Stimulated activated CD8-positive, alpha-beta memory T cell treated with anti-CD3 and anti-CD28 coated beads, Interleukin-12 subunit alpha, Interleukin-12 subunit beta, amount 100 ng/mL, for 24 hours (primary cell): ENCODE data around the gene GRM4.
"Not testable (repeated sequence)": the region's sequence is repeated elsewhere in the genome, so short reads cannot be mapped to it uniquely, and the experiment has no call there.

Experiments
- DNase-seq: peaks from one replicate; pipeline ENCODE4 v3.0.0-alpha.2; 2020; ENCODE audit errors: extremely low read depth

Gene GRM4

DNA sequence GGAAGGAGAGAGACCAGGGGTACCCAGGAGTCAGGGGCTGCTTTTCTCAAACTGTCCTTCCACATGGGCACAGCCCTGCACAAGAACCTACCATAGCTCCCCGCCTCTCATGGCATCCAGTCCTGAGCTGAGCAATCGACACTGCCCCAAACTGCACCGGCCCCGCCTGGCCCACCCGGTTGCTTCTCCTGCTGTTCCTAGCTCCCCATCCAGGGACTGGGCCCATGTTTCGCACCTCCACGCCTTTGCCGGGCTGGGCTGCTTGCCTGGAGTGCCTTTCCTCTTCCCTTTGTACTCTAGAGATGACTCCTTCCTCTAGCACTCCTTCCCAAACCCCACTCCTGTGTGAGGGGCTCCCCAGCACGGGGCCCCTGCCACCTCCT is 123.0 kb downstream of the GRM4 start:
- no peak for DNase-seq

DNA sequence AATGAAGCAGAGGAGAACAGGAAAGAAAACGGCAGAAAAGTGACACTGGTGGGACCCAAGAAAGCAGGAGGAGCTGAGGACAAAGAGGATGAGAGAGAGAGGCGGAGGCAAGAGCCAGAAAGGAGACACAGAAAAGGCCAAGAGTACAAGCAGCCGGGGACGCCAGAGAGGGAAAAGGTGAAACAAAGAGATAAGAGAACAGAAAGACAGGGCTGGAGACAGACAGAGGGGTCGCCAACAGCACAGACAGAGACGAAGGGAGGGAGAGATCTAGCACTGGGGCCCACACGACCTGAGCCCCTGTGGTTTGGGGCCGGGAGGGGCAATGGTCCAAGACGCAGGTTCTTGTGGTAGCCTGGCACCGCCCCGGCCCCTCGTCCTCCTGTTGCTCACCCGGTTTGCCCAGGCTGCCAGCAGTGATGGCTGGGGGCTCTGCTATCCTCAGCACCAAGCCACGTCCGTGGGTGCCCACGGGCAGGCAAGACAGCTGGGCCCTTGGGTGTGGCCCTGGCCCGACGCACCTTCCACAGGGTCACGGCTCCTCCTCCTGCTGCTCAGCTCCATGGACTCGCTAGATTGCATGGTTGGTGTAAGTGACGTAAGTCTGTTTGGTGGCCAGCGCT is 123.5 kb downstream of the GRM4 start:
- DNase-seq, result no peak

DNA sequence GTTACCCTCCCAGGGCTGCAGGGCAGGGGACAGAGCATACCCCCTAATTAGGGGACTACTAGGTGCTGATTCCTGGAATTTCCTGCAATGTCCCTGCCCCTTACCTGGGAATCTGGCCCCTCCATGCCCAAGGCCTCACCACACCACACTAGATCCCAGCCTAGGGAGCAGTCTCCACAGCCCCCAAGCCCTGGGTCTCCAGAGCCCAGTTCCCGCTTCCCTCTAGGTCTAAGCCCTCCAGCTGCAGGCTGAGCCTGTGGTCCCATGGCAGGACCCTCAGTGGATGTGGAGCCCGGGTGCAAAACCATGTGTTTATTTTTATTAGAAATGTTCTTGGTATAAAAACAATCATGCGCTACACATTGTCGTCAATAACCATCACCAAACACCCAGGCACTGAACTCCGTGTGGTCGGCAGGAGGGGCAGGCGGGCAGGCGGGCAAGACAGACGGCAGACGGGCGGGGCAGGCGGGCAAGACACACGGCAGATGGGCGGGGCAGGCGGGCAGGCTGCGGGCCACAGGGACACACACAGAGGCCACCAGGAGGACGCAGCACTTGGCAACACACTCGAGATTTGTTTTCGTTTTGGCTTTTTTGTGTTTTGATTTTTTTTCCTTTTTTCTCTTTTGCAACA is 124.2 kb downstream of the GRM4 start:
- DNase-seq, result no peak

DNA sequence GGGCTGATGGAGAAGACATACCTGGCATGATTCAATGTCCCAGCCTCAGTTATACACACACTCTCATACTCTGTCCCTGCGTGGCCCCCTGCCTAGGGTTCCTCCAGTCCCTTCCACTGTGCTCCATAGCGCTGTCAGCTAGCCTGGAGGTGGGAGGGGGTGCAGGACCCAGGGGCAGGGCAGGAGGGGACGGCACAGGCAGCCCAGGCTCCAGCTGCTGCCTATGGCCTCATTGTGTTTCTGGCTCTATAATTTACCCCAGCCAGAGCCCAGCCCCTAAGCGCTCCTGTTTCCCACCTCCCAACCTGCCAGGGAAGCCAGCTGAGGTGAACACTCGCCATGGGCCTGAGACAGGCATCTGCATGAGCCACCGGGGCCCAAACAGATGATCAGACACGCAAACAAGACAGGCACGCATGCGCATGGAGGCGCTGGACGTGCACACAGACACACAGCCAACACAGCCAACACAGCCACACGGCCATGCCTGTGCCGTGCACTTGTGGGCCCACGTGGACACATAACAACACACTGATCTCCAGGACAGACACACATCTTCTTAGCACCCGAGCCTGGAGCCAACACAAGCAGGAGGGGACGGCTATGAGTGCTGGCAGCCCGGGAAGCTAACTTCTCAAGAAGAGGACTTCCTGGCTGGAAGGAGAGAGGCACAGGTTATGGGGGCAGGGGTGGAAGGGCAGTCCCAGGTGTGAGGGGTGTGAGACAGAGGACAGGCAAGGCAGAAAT is 124.9 kb downstream of the GRM4 start:
- DNase-seq, result no peak

DNA sequence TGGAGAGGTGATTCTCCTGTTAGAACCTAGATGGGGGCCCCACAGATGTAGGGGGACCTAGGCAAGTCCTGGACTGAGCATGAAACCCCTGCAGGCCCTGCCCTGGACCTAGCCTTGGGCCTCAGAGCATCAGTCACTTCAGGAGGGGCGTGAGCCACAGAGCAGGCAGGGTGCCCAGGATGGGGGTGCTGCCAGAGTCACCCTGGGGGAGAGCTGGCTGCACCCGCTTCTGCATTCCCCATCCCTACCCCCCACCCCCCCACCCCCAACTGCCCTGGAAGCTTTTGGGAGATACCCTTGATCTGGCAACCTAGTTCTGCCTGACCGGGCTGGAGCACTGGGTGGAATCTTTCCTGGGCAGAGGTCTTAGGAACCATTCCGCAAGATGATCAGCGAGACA is 125.6 kb downstream of the GRM4 start:
- DNase-seq, result no peak

DNA sequence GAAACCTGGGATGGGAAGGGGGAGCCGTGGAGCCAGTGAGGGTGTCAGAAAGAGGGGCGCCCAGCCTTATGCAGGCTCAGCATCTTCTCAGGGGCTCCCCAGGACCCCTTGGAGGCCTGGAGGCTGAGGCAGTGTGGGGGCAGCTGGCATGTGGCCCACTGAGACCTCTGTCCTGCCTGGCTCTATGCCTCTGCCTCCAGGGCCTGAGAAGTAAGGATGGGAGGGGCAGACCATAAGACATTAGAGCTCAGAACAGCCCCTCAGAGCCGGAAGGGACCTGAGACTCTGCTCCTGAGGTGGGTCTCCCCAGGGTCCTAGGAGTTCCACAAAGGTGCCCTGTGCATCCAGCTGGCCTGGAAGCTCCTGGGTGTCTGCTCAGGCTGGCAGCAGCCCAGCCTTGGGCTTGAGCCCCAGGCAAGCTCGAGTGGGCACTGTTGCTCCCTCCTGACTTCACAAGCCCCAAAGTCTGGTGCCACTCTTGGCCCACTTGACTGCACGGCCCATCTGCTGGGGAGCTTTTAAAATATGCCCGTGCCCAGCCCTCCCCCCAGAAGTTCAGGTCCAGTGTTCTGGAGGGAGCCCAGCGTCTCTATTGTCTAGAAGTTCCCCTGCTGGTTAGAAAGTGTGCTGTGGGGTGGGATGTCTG is 126.8 kb downstream of the GRM4 start:
- DNase-seq, result no peak

DNA sequence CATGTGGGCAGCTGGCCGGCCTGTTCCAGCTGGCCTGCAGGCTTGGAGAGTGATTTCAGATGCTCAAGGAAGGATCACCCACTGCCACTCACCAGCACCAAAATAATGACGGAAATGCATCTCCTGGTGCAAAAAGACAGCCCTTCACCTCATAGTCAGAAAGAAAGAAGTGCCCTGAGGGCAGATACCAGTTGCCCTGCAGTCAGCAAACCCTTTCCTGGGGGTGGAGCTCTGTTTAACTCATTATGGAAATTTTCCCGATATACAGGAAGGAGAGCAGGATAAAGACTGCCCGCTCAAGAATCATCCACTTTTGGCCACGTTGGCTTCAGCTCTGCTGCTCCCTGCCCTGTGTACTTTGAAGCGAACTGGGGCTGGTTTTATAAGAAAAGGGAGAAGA is 127.9 kb downstream of the GRM4 start:
- no peak for DNase-seq

DNA sequence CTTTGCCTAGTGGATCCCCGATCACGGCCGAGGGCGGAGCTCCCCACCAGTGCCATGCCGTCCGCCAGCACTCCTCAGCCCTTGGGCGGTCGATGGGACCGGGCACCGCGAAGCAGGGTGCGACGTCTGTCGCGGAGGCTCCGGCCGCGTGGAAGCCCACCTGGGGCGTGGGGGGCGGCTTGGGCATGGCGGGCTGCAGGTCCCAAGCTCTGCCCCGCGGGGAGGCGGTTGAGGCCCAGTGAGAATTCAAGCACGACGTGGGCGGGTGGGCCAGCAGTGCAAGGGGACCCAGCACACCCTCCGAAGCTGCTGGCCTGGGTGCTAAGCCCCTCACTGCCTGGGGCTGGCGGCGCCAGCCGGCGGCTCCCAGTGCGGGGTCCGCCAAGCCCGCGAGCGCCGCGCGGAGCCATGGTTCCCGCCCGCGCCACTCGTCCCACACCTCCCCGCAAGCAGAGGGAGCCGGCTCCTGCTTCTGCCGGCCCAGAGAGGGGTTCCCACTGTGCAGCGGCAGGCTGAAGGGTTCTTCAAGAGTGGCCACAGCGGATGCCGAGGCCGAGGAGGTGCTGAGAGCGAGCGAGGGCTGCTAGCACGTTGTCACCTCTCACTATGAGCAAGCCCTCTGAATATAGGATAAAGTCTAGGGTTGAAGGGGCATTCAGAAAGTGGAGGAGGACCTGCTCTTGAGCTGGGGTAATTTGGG is 128.6 kb downstream of the GRM4 start:
- DNase-seq, result no peak

DNA sequence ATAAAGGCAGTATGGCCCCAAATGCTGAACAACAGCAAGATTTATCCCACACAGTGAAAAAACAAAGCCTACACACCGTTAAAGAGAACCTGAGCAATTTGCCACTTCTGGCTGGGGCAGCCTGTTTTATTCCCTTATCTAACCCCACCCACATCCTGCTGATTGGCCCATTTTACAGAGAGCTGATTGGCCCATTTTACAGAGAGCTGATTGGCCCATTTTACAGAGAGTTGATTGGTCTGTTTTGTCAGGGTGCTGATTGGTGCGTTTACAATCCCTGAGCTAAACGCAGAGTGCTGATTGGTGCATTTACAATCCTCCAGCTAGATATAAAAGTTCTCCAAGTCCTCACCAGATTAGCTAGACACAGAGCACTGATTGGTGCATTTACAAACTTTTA is 129.3 kb downstream of the GRM4 start:
- DNase-seq, result not testable (repeated sequence)

DNA sequence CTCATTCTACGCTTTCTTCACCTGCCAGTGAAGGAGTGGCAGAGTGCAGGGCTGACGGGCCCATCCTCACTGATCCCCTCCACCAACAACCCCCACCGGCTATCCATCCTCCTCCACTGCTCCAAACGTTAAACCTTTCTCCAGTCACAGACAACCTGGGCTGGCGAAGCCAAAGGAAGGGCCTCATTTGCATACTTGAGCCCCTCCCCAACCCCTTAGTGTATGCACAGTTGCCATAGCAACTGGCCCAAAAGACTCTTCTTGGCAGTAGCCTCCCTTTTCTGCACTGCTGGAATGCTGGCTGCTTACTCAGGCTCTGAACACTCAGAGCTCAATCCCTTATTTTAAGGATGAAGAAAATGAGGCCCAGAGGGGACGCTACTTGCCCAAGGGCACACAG is 130.3 kb downstream of the GRM4 start:
- no peak for DNase-seq

DNA sequence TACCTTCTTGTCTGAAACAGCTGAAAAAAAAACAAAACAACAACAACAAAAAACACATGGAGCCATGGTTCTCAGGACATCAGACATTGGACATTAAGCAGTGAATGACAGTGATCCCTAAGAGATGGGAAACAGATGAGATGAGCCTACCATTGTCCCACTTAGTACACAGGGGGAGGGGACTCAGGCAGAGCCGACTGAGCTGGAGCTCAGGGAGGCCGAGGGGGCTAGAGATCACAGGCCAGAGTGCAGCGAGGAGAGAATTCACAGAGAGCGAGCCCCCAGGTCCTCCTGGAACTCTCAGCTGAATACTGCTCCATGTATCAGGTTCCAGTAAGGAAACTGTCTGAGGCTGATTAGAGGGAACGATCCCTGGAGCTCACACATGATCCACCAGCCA is 134.6 kb downstream of the GRM4 start:
- no peak for DNase-seq

DNA sequence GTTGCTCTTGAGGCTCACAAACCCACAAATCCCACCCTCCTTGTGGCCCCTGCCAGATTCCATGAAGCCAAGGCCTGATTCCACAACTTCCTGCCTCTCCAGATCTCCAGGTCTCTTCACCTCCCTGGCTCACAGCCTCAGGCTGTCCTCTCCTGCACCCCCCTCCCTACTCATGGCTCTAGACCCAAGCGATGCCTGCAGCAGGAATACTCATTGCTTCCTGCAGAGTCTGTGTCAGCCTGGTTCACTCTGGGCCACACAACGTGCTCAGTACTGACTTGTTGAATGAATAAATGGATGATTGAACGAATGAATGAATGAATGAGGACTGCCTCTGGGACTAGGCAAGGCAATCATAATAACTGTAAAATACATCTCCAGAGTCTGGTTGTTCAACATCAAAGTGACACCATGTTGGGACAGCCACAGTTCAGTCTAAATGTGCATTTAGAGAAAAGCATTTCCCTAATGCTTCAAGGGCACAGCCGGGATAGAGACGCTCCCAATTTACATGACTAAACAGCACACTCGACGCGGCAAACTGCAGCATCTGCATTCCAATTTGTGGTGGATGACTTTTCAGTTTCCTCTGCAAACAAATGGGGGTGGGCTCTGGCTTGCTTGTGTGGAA is 139.9 kb downstream of the GRM4 start:
- no peak for DNase-seq

DNA sequence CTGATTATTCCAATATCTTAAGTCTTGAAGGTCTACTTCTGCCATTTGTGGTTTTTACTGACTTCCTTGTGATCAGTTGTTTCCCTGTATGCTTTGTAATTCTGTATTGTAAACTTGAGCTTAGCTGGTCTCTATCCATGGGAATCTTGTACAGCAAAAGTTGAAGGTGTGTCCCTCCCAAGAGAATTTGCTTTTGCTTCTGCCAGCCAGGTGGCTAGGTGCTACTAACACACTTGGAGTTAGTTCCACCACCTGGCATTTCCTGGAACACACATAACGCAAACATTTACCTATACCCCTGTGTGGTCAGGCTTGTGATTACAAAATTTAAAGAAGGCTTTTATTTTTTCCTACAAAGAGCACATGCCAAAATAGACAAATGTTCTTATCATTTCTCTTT is 141.2 kb downstream of the GRM4 start:
- no peak for DNase-seq

DNA sequence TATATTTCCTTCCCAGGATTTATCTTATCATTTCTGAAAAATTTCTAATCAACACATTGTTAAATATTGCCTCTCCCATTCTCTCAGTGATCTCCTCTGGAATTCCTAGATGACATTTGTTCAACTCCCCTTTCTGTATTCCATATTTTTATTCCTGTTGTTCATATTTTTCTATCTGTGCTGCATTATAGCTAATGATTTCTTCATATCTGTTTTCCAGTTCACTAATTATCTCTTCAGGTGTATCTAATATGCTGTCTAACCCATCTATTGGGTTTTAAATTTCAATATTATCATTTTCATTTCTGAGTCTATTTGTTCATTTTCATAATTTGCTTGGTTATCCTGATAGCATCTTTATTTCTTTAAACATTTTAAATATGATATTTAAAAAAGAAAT is 141.9 kb downstream of the GRM4 start:
- no peak for DNase-seq

DNA sequence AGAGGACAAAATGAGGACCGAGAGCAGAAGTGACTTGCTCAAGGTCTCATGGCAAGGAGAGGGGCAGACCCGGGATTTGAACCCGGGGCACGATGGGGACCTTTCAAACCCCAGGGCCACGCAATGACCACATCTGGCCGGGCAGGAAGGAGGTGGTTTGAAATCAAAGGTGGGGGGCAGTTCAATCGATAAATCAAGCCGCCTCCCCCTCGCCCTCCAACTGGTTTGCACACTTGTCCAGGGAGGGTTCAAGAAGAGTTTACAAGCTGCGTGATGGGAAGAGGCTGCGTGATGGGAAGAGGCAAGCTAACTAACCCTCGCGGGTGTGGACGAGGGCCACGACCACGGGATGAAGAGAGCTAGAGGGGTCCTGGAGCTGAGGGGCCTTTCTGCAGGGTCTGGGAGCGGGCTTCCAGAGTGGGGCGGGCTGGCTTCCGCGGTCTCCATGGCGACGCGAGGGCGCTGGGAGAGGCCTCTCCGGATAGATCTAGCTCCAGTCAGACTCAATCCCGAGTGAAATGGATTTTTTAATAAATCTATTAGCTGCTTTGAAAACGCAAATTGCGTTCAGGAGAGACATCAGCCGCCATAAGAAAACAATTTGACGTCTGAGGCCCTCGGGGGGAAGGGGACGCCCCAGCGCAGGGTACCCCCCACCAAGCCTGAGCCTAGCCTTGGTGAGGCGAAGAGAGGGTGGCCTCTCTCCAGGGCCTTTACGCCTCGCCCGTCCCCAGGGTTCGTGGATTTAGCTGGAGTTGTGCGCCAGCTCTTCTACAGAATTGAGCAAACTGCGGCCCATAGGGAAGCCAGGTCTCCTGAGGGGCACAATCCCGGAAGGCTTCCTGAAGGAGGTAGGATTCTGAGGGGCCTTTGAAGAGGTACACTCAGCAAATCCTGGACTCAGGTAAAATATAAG is 143.9 kb downstream of the GRM4 start:
- no peak for DNase-seq

DNA sequence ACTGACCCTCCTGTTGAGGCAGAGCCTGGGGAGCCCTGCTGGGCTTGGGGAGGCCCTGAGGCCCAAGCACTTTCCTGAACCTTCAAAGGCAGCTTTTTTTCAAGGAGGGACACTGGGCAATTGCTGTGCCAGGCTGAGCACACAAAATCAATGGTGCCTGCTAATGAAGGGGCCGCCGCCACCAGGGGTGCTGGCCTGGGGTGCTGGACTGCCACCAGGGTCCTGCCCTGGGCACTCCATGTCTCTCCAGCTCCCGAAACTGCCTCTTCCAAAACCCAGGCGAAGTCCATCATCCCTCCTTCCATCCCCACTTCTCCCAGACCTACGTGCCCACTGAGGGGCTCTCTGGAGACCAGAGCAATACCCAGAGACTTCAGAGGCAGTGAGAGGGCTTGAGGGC is 145.6 kb downstream of the GRM4 start:
- DNase-seq, result no peak

DNA sequence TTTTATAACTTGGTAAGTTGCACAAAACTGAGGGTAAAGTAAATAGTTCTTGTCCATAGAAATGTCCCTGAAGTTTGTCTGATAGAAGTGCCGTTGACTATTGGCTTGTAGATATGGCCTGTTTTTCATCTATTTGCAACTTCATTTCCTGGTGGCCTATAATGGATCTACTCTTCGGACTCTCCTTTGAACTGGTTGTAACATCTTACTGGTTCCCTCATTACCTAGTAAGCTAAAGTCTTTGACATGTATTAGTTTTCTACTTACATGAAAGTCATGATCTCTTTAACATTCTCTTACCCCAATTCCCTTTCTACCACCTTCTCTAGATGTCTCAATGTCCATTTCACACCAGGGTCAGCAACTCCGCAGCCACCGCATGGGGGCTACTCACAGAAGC is 146.3 kb downstream of the GRM4 start:
- no peak for DNase-seq

DNA sequence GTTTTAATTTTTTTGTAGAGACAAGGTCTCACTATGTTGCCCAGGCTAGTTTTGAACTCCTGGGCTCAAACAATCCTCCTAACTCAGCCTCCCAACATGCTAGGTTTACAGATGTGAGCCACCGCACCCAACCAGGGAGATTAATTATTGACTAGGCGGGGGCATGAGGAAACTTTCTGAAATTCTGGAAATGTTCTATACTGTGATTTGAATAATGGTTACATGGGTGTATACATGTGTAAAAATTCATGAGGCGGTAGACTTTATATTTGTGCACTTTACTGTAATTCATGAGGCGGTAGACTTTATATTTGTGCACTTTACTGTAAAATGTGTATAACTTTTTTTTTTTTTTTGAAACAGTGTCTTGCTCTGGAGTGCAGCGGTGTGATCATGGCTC is 147.2 kb downstream of the GRM4 start:
- no peak for DNase-seq

DNA sequence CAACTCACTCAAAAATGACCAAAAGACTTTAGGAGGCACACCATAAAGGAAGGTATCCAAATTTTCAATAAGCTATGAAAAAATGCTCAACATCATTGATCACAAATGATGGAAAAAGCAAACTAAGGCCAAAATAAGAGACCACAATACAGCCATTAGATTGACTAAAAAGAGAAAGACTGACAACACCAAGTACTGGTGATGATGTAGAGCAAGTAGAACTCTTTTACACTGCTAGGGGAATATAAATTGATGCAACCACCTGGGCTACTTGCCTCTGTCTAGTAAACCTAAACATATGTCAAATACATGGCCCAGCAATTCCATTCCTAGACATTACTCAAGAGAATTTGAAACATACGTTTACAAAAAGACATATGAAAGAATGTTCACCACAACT is 148.6 kb downstream of the GRM4 start:
- no peak for DNase-seq

DNA sequence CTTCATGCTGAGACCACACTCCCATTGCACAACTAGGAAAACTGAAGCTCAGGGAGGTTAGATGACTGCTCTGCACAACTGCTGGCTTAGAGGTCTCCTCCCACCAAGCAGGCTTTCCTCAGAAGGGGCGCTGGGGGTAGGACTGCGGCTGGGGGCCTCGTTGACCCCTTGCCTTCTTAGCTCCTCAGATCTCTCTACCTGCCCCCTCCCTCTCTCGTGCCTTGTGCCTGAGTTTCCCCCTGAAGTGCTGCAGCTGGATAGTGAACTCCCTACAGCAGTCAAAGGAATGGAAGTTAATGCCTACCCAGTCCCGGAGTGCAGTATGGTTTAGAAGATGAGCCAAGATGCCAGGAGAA is 149.8 kb downstream of the GRM4 start:
- no peak for DNase-seq
